ENCODE data around the gene DSCAML1. TPM values are rescaled to one million over a fixed set of nuclear protein-coding genes. Genes with fewer than 3 reads are reported as not detected.

DSCAML1 gene
- total and polyA plus RNA-seq, 4 donors, result 0.18 to 1.5 (median 1.1) TPM

- Histone ChIP-seq H3K9ac (ENCODE audit: insufficient read depth in 1 of 2, low read length in 2 of 2) (no peak overlapping the region), H3K9me3 (ENCODE audit: control insufficient read depth in 4 of 4, insufficient read depth in 3 of 4, low read length in 3 of 4) (no peaks in the 10 kb centered on the region), H3K27me3 (ENCODE audit: control insufficient read depth in 3 of 3, insufficient read depth in 3 of 3, low read length in 2 of 3) (peaks cover 0 to 2% (median 0%) of the 10 kb centered on the region in 3 donors), H3K4me1 (ENCODE audit: control insufficient read depth in 5 of 5, insufficient read depth in 5 of 5, low read length in 5 of 5) (no peaks in the 10 kb centered on the region), H3K4me3 (no peak overlapping the region), H3K27ac (ENCODE audit: low read depth in 1 of 2, low read length in 1 of 2) (no peak overlapping the region), H3K36me3 (ENCODE audit: control insufficient read depth in 4 of 4, insufficient read depth in 4 of 4, low read length in 4 of 4) (no peaks in the 10 kb centered on the region)
- TF ChIP-seq CTCF (IDR thresholded peaks at IDR 0.05; ENCODE audit: control extremely low read depth, extremely low read depth), result no peak
- WGBS, 2 donors, result 91 to 92% methylated on average over 21 of the region's 21 CpGs
- DNase-seq (no peak), ATAC-seq (ENCODE audit: insufficient read depth, low FRiP score) (no peak)
Measured at GRCh38 chr11:117654281-117655255, 142.4 kb downstream of the DSCAML1 start.

- H3K27ac ChIP-seq (ENCODE audit: low read depth in 1 of 2, low read length in 1 of 2), result no peak overlapping the region
- H3K9me3 ChIP-seq (ENCODE audit: control insufficient read depth in 4 of 4, insufficient read depth in 3 of 4, low read length in 3 of 4), result no peaks in the 10 kb centered on the region
- ATAC-seq (ENCODE audit: insufficient read depth, low FRiP score) (no peak), DNase-seq (no peak)
- 95 to 100% methylated on average over 4 of the region's 4 CpGs for WGBS, 2 donors
- no peak overlapping the region for H3K9ac ChIP-seq (ENCODE audit: insufficient read depth in 1 of 2, low read length in 2 of 2)
- no peak for TF ChIP-seq CTCF (IDR thresholded peaks at IDR 0.05; ENCODE audit: control extremely low read depth, extremely low read depth)
- H3K4me1 ChIP-seq (ENCODE audit: control insufficient read depth in 5 of 5, insufficient read depth in 5 of 5, low read length in 5 of 5), result no peaks in the 10 kb centered on the region
- H3K36me3 ChIP-seq (ENCODE audit: control insufficient read depth in 4 of 4, insufficient read depth in 4 of 4, low read length in 4 of 4), result no peaks in the 10 kb centered on the region
- peaks cover 0 to 2% (median 0%) of the 10 kb centered on the region in 3 donors for H3K27me3 ChIP-seq (ENCODE audit: control insufficient read depth in 3 of 3, insufficient read depth in 3 of 3, low read length in 2 of 3)
- H3K4me3 ChIP-seq, result no peak overlapping the region
Measured at GRCh38 chr11:117652521-117652920, 144.5 kb downstream of the DSCAML1 start.

DNA sequence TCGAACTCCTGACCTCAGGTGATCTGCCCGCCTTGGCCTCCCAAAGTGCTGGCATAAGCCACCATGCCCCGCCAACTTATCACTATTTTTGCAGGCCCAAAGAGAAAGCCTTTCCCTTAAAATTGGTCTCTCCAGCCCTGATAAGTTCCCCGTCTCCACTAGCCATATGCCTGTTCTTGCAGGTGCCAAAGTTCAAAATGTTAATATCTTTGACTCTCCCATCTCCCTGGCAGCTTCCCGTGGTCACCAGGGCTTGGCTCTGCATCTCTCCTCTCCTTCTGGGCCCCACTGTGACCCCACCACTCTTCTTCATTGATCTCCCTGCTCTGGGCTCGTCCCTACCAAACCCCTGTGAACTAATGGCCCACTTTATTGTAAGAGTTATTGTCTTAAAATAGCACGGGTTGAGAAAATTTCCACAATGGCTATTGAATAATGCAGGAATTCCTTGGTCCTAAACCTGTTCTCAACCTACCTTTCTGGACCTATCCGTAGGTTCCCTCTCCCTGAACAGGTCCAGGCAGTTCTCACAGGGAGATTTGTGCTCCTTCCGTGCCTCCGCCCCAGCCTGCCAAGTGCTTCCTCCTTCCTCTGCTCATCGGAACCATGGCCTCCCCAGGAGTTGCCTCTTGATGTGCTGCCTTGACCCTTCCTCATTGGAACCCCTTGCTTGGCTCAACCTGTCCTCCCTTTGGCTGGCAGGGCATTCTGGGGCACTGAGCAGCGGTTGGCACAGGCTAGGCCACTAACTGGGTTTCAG lies 147.5 kb downstream of the DSCAML1 start:
- peaks cover 0 to 18% (median 7%) of the 10 kb centered on the region in 3 donors for H3K27me3 ChIP-seq (ENCODE audit: control insufficient read depth in 3 of 3, insufficient read depth in 3 of 3, low read length in 2 of 3)
- H3K9me3 ChIP-seq (ENCODE audit: control insufficient read depth in 4 of 4, insufficient read depth in 3 of 4, low read length in 3 of 4), result no peaks in the 10 kb centered on the region
- no peak for TF ChIP-seq CTCF (IDR thresholded peaks at IDR 0.05; ENCODE audit: control extremely low read depth, extremely low read depth)
- WGBS, 2 donors, result 90 to 91% methylated on average over 12 of the region's 12 CpGs
- H3K27ac ChIP-seq (ENCODE audit: low read depth in 1 of 2, low read length in 1 of 2), result no peak overlapping the region
- H3K36me3 ChIP-seq (ENCODE audit: control insufficient read depth in 4 of 4, insufficient read depth in 4 of 4, low read length in 4 of 4), result no peaks in the 10 kb centered on the region
- H3K4me3 ChIP-seq, result no peak overlapping the region
- no peak for ATAC-seq (ENCODE audit: insufficient read depth, low FRiP score)
- H3K9ac ChIP-seq (ENCODE audit: insufficient read depth in 1 of 2, low read length in 2 of 2), result no peak overlapping the region
- H3K4me1 ChIP-seq (ENCODE audit: control insufficient read depth in 5 of 5, insufficient read depth in 5 of 5, low read length in 5 of 5), result no peaks in the 10 kb centered on the region
- DNase-seq, result no peak
